ENCODE data around the gene IGLL1.
"Not testable (repeated sequence)": the region's sequence is repeated elsewhere in the genome, so short reads cannot be mapped to it uniquely, and the experiment has no call there.

The IGLL1 gene

GRCh38 chr22:23591201-23591791 lies 11.2 kb upstream of the IGLL1 start:
- DNase-seq (ENCODE audit: low read depth): peak; percentile 23

- no peak for DNase-seq (ENCODE audit: low read depth)
Observed at GRCh38 chr22:23583836-23584235, 3.7 kb upstream of the IGLL1 start.

GRCh38 chr22:23583153-23583552 lies 3.1 kb upstream of the IGLL1 start:
- DNase-seq (ENCODE audit: low read depth): no peak

GRCh38 chr22:23581260-23581650 lies 1.2 kb upstream of the IGLL1 start:
- no peak for DNase-seq (ENCODE audit: low read depth)

GRCh38 chr22:23580576-23581259 lies 628 bp upstream of the IGLL1 start:
- no peak for DNase-seq (ENCODE audit: low read depth)

- no peak for DNase-seq (ENCODE audit: low read depth)
Observed at GRCh38 chr22:23579280-23579679, 810 bp downstream of the IGLL1 start.

GRCh38 chr22:23578306-23578705 lies 1.8 kb downstream of the IGLL1 start:
- no peak for DNase-seq (ENCODE audit: low read depth)

GRCh38 chr22:23576681-23577080 lies 3.4 kb downstream of the IGLL1 start:
- DNase-seq (ENCODE audit: low read depth): no peak

GRCh38 chr22:23575601-23576000 lies 4.5 kb downstream of the IGLL1 start:
- DNase-seq (ENCODE audit: low read depth): no peak

GRCh38 chr22:23574877-23575276 lies 5.2 kb downstream of the IGLL1 start:
- DNase-seq (ENCODE audit: low read depth): no peak

- DNase-seq (ENCODE audit: low read depth): no peak
Observed at GRCh38 chr22:23574371-23574811, 5.7 kb downstream of the IGLL1 start.

GRCh38 chr22:23573701-23574235 lies 6.3 kb downstream of the IGLL1 start:
- DNase-seq (ENCODE audit: low read depth): not testable (repeated sequence)

- DNase-seq (ENCODE audit: low read depth): not testable (repeated sequence)
Observed at GRCh38 chr22:23573106-23573505, 7.0 kb downstream of the IGLL1 start.

GRCh38 chr22:23571486-23571885 lies 8.6 kb downstream of the IGLL1 start:
- DNase-seq (ENCODE audit: low read depth): no peak

GRCh38 chr22:23570681-23571080 lies 9.4 kb downstream of the IGLL1 start:
- no peak for DNase-seq (ENCODE audit: low read depth)

- DNase-seq (ENCODE audit: low read depth): no peak
Observed at GRCh38 chr22:23569716-23570115, 10.4 kb downstream of the IGLL1 start.

GRCh38 chr22:23569291-23569690 lies 10.8 kb downstream of the IGLL1 start:
- DNase-seq (ENCODE audit: low read depth): no peak

GRCh38 chr22:23566705-23567475 lies 13.2 kb downstream of the IGLL1 start:
- no peak for DNase-seq (ENCODE audit: low read depth)

- DNase-seq (ENCODE audit: low read depth): no peak
Observed at GRCh38 chr22:23565915-23566704, 14.0 kb downstream of the IGLL1 start.

GRCh38 chr22:23565305-23565914 lies 14.7 kb downstream of the IGLL1 start:
- DNase-seq (ENCODE audit: low read depth): no peak

GRCh38 chr22:23564276-23564675 lies 15.8 kb downstream of the IGLL1 start:
- no peak for DNase-seq (ENCODE audit: low read depth)

GRCh38 chr22:23563111-23563510 lies 17.0 kb downstream of the IGLL1 start:
- DNase-seq (ENCODE audit: low read depth): no peak

Data from stimulated activated CD8-positive, alpha-beta memory T cell treated with anti-CD3 and anti-CD28 coated beads, Interleukin-12 subunit alpha, Interleukin-12 subunit beta, amount 100 ng/mL, for 1 hour (primary cell).